B cell (primary cell): ENCODE results near the gene ACOXL. TPM values are rescaled to one million over a fixed set of nuclear protein-coding genes. Genes with fewer than 3 reads are reported as not detected.

ENCODE experiments used
- ATAC-seq: fragments of 200-7000 bp; cut with Tn5 transposase; one replicate; pipeline ENCODE4 v1.10.0; 2021; ENCODE audit warnings: low read depth, mild to moderate bottlenecking, moderate number of reproducible peaks, moderate library complexity
- CTCF ChIA-PET: fragments of 350-600 bp; sonication (Branson Sonifier 250); formaldehyde crosslinking; loops from one replicate; lab custom pipeline; 2021; ENCODE audit warnings: antibody characterized with exemption, inconsistent platforms; lab: Charles Lee
- POLR2A ChIA-PET: fragments of 350-600 bp; sonication (Branson Sonifier 250); formaldehyde crosslinking; loops from one replicate; lab custom pipeline; 2021; ENCODE audit warnings: antibody characterized with exemption; lab: Charles Lee
- DNase-seq: peaks from one replicate; pipeline ENCODE4 v3.0.0; 2013
- H2AFZ ChIP-seq: 2 replicates; pipeline ENCODE4 v1.6.1; 2012; ENCODE audit warnings: mild to moderate bottlenecking, low read depth, low read length; ENCODE audit not compliant: insufficient read depth, poor library complexity, severe bottlenecking
- H3K27ac ChIP-seq, 2 donors: 1 replicate in 1 of 2; 2 replicates in 1 of 2; pipeline ENCODE4 v1.5.1; 2012 to 2013; ENCODE audit warnings: low read length in 2 of 2, mild to moderate bottlenecking in 2 of 2, moderate library complexity in 1 of 2
- H3K27me3 ChIP-seq, 4 experiments: fragments of 200-600 bp in 1 of 4; sonication (generic) in 1 of 4; replicated peaks in 1 of 4; 1 replicate in 2 of 4; 2 replicates in 2 of 4; pipeline versions ENCODE4 v1.6.1 to v1.7.0; 2013 to 2016; ENCODE audit warnings: low read length in 3 of 4, mild to moderate bottlenecking in 2 of 4, mixed read lengths in 1 of 4, moderate library complexity in 1 of 4; ENCODE audit not compliant: insufficient read depth in 4 of 4, control insufficient read depth in 3 of 4; ENCODE audit errors: control extremely low read depth in 1 of 4
- H3K36me3 ChIP-seq, 2 experiments: replicated peaks in 1 of 2; 1 replicate in 1 of 2; 2 replicates in 1 of 2; pipeline versions ENCODE4 v1.6.1 to v1.7.1; 2013; ENCODE audit warnings: low read length in 1 of 2; ENCODE audit not compliant: insufficient read depth in 2 of 2, control insufficient read depth in 1 of 2; ENCODE audit errors: control extremely low read depth in 1 of 2, extremely low read depth in 1 of 2
- H3K4me1 ChIP-seq, 2 donors: fragments of 200-600 bp in 1 of 2; sonication (generic) in 1 of 2; 1 replicate in 1 of 2; 2 replicates in 1 of 2; pipeline versions ENCODE4 v1.5.1 to v1.6.1; 2013 to 2017; ENCODE audit warnings: low read length in 2 of 2; ENCODE audit not compliant: control insufficient read depth in 2 of 2, insufficient read depth in 2 of 2
- H3K4me2 ChIP-seq: replicated peaks from 2 replicates; pipeline ENCODE3; 2012; ENCODE audit warnings: mild to moderate bottlenecking, low read depth, low read length; ENCODE audit not compliant: poor library complexity, severe bottlenecking
- H3K4me3 ChIP-seq, 5 experiments: fragments of 200-600 bp in 1 of 5; sonication (generic) in 1 of 5; 1 replicate in 3 of 5; 2 replicates in 2 of 5; pipeline versions ENCODE4 v1.5.1 to v1.7.0; 2011 to 2016; ENCODE audit warnings: low read length in 4 of 5, mild to moderate bottlenecking in 4 of 5, low read depth in 2 of 5, control low read depth in 1 of 5, moderate library complexity in 1 of 5; ENCODE audit not compliant: insufficient read depth in 1 of 5; ENCODE audit errors: control extremely low read depth in 1 of 5, extremely low read depth in 1 of 5
- H3K79me2 ChIP-seq: fragments of 200-600 bp; sonication (generic); one replicate; pipeline ENCODE4 v1.6.0; 2016; ENCODE audit warnings: low read length; ENCODE audit not compliant: control insufficient read depth, insufficient read depth
- H3K9ac ChIP-seq: fragments of 200-600 bp; sonication (generic); 2 replicates; pipeline ENCODE4 v1.6.1; 2017; ENCODE audit warnings: mild to moderate bottlenecking, low read length, moderate library complexity
- H3K9me3 ChIP-seq, 3 donors: one replicate each; pipeline versions ENCODE4 v1.6.1 to v1.7.1; 2013; ENCODE audit warnings: low read length in 2 of 3; ENCODE audit not compliant: control insufficient read depth in 2 of 3, insufficient read depth in 1 of 3; ENCODE audit errors: control extremely low read depth in 1 of 3
- H4K20me1 ChIP-seq: 2 replicates; pipeline ENCODE4 v1.6.0; 2012; ENCODE audit warnings: mild to moderate bottlenecking, low read length; ENCODE audit not compliant: insufficient read depth, control insufficient read depth, poor library complexity, severe bottlenecking
- H3K27ac Mint-ChIP-seq: one replicate; pipeline ENCODE4 v1.8.0; 2021; ENCODE audit warnings: mixed read lengths
- H3K27me3 Mint-ChIP-seq: one replicate; pipeline ENCODE4 v1.8.0; 2021; ENCODE audit warnings: mixed read lengths
- H3K4me1 Mint-ChIP-seq: one replicate; pipeline ENCODE4 v1.8.0; 2021; ENCODE audit warnings: mixed read lengths
- H3K4me3 Mint-ChIP-seq: one replicate; pipeline ENCODE4 v1.8.0; 2021; ENCODE audit warnings: mixed read lengths
- H3K9me3 Mint-ChIP-seq: one replicate; pipeline ENCODE4 v1.8.0; 2022; ENCODE audit warnings: mixed read lengths; ENCODE audit not compliant: insufficient read depth
- EZH2 ChIP-seq: IDR thresholded peaks from 2 replicates; pipeline ENCODE4 v1.6.1; 2012; ENCODE audit warnings: borderline replicate concordance, low read depth, mild to moderate bottlenecking, moderate library complexity, low read length; ENCODE audit not compliant: insufficient read depth, poor library complexity, severe bottlenecking
- WGBS: methylation state at CpG from one replicate; pipeline ENCODE4 v1.1.5; 2013; ENCODE audit warnings: missing lambda C conversion rate; ENCODE audit not compliant: insufficient coverage; 5-methylcytosine and 5-hydroxymethylcytosine counted together
- intact Hi-C: fragments of 100-400 bp; cut with micrococcal nuclease; formaldehyde crosslinking; loops from one replicate; pipeline ENCODE4 v1.10.0; 2022
- polyA plus RNA-seq: library from polyadenylated mRNA; depleted of rRNA; stranded (reverse); fragments of >200 nt; gene quantifications from 2 replicates; pipeline ENCODE4 v1.2.3, GENCODE V29; 2012
- total RNA-seq, 2 donors: library from RNA; stranded (reverse); fragments of 120-200 nt in 1 of 2; gene quantifications; 1 replicate in 1 of 2; 2 replicates in 1 of 2; pipeline versions ENCODE4 v1.2.3 to v1.2.4, GENCODE V29; 2013 to 2022
- TF ChIP-seq, protein P1 (sequence below): fragments of 200-600 bp; IDR thresholded peaks from one replicate; pipeline ENCODE4 v1.8.0; 2022; ENCODE audit warnings: antibody characterized with exemption, mild to moderate bottlenecking

ACOXL gene
- total and polyA plus RNA-seq, 2 donors (not counting 1 experiment from before 2014, with no cell fraction given), result 0.06 TPM; not detected in 1

DNA sequence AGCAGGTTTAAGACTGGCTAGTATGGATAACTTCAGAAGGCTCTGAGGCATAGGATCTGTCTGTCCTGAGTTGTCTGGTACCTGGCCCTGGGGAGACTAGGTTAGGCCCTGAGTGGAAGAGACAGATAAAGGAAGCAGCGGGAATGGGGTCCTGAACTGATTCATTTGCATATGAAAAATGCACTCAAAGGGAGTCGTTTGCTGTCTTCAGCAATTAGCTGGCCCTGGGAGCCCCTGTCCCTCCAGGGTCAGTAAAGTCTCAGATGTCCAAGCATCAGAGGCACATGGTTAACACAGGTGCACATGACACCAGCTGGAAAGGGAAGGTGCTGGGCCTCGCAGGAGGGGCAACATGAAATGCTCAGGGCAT is 172.4 kb downstream of the ACOXL start:
- intact Hi-C loops, result no loop called here
- ChIA-PET CTCF (no interaction called here), POLR2A (no interaction called here)
- no peaks in the 10 kb centered on the region for H3K4me1 Mint-ChIP-seq
- H2AFZ ChIP-seq, result no peak overlapping the region
- no peak overlapping the region for H3K4me3 Mint-ChIP-seq
- no peak overlapping the region for H3K27ac Mint-ChIP-seq
- H3K9me3 Mint-ChIP-seq, result no peaks in the 10 kb centered on the region
- H3K9ac ChIP-seq, result no peak overlapping the region
- WGBS, result 84% methylated on average over 3 of the region's 3 CpGs
- H4K20me1 ChIP-seq, result no peaks in the 10 kb centered on the region
- no peak for DNase-seq
- TF ChIP-seq, protein P1, sequence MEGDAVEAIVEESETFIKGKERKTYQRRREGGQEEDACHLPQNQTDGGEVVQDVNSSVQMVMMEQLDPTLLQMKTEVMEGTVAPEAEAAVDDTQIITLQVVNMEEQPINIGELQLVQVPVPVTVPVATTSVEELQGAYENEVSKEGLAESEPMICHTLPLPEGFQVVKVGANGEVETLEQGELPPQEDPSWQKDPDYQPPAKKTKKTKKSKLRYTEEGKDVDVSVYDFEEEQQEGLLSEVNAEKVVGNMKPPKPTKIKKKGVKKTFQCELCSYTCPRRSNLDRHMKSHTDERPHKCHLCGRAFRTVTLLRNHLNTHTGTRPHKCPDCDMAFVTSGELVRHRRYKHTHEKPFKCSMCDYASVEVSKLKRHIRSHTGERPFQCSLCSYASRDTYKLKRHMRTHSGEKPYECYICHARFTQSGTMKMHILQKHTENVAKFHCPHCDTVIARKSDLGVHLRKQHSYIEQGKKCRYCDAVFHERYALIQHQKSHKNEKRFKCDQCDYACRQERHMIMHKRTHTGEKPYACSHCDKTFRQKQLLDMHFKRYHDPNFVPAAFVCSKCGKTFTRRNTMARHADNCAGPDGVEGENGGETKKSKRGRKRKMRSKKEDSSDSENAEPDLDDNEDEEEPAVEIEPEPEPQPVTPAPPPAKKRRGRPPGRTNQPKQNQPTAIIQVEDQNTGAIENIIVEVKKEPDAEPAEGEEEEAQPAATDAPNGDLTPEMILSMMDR, result no peak
- TF ChIP-seq EZH2, result no peak
- peaks cover 0 to 3% (median 1%) of the 10 kb centered on the region in 4 experiments for H3K27me3 ChIP-seq
- no peak overlapping the region for H3K4me2 ChIP-seq
- no peaks in the 10 kb centered on the region for H3K4me1 ChIP-seq
- H3K4me3 ChIP-seq, result no peak overlapping the region
- H3K36me3 ChIP-seq, result no peaks in the 10 kb centered on the region
- no peaks in the 10 kb centered on the region for H3K79me2 ChIP-seq
- H3K27ac ChIP-seq, result no peak overlapping the region
- peaks cover 0 to 6% (median 0%) of the 10 kb centered on the region in 3 donors for H3K9me3 ChIP-seq
- H3K27me3 Mint-ChIP-seq, result peaks cover 9% of the 10 kb centered on the region
- ATAC-seq, result no peak

DNA sequence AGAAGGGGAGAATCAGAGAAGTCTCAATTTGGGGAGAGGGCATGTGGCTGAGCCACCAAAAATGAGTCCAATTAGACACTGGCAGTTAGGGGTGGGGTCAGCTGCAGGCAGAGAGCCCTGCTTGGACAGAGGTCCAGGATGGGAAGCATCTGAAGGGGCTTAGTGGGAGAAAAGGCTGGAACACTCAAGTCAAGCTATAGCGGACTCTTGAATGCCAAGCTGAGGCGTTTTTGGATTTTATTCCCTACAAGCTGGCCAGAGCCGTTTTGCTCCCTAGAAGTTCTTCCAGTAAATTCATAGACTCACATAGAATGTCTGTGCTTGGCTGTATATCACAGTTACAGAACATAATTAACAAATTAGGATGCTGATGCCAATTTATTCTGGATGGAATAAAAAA is 172.8 kb downstream of the ACOXL start:
- no peak for DNase-seq
- H3K9me3 Mint-ChIP-seq, result no peaks in the 10 kb centered on the region
- POLR2A ChIA-PET, result no interaction called here

More for the DNA sequence above, 172.8 kb downstream of the ACOXL start:
- whole genome bisulfite sequencing, result 100% methylated on average over 2 of the region's 3 CpGs
- Histone ChIP-seq H3K27ac (no peak overlapping the region), H3K27me3 (peaks cover 0 to 3% (median 1%) of the 10 kb centered on the region in 4 experiments), H3K9me3 (peaks cover 0 to 6% (median 0%) of the 10 kb centered on the region in 3 donors), H4K20me1 (no peaks in the 10 kb centered on the region), H2AFZ (no peak overlapping the region), H3K9ac (no peak overlapping the region), H3K4me1 (no peaks in the 10 kb centered on the region), H3K4me3 (no peak overlapping the region), H3K36me3 (no peaks in the 10 kb centered on the region), H3K79me2 (no peaks in the 10 kb centered on the region), H3K4me2 (no peak overlapping the region)
- peaks cover 9% of the 10 kb centered on the region for H3K27me3 Mint-ChIP-seq
- ATAC-seq, result no peak
- intact Hi-C loops, result no loop called here
- CTCF ChIA-PET, result no interaction called here
- no peak overlapping the region for H3K27ac Mint-ChIP-seq
- no peak for TF ChIP-seq EZH2
- TF ChIP-seq, protein P1, result no peak
- H3K4me3 Mint-ChIP-seq, result no peak overlapping the region
- no peaks in the 10 kb centered on the region for H3K4me1 Mint-ChIP-seq
